HepG2 (cell line): Measurements from ENCODE around the gene COPZ1.

Experiments used
- EP300 ChIP-seq, 3 experiments: sonication (generic) in 1 of 3; formaldehyde crosslinking in 1 of 3; IDR thresholded peaks; 2 replicates each; pipeline versions ENCODE4 v1.5.1 to v1.6.1; 2011 to 2020; ENCODE audit warnings: low read depth in 2 of 3, low read length in 2 of 3, borderline replicate concordance in 1 of 3, improper control_type of control experiment in 1 of 3, mild to moderate bottlenecking in 1 of 3, missing genetic modification reagents in 1 of 3, moderate library complexity in 1 of 3
- NR0B2 ChIP-seq: sonication (generic); formaldehyde crosslinking; IDR thresholded peaks from 2 replicates; pipeline ENCODE4 v1.4.0; 2020; ENCODE audit warnings: mild to moderate bottlenecking, missing genetic modification reagents
- RAD21 ChIP-seq: fragments of 450-650 bp; formaldehyde crosslinking; IDR thresholded peaks from 2 replicates; pipeline ENCODE4 v1.5.0; 2020; ENCODE audit warnings: mild to moderate bottlenecking
- SATB2 ChIP-seq: sonication (generic); formaldehyde crosslinking; IDR thresholded peaks from 2 replicates; pipeline ENCODE4 v1.5.0; 2020; ENCODE audit warnings: missing genetic modification reagents
- ZNF292 ChIP-seq: sonication (generic); formaldehyde crosslinking; IDR thresholded peaks from 2 replicates; pipeline ENCODE4 v1.8.1; 2022; ENCODE audit warnings: mild to moderate bottlenecking, low read depth, missing genetic modification reagents, borderline replicate concordance
- ZNF639 ChIP-seq: conservative IDR thresholded peaks from 2 replicates; pipeline ENCODE4 v1.6.1; 2018; ENCODE audit warnings: missing genetic modification reagents

DNA sequence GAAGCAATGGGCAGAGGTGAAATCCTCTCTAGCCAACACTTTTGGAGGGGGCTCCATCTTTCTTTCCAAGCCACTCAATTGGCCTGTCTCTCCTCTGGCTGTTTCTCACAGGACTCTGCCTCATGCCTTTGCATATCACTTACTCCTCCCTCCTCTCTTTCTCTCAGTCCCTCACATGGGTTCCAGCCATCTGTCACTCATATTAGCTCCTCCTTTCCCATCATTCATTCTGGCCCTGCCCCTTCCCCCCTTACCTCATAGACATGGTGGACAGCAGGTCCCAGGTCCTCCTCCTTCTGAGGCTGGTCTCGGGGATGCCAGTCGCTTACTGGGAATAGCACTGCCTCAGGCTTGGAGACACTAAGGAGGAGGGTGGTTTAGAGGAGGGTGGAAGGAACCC is 76.2 kb downstream of the COPZ1 start:
- TF ChIP-seq ZNF292 (CRISPR knock-in tag) (no peak), NR0B2 (no peak), SATB2 (CRISPR knock-in tag) (no peak), EP300 (IDR thresholded peaks at IDR 0.05; ENCODE audit: low read depth in 2 of 2, low read length in 2 of 2) (no peak), EP300 (CRISPR knock-in tag; IDR thresholded peaks at IDR 0.05; ENCODE audit: borderline replicate concordance) (no peak), RAD21 (CRISPR knock-in tag) (no peak), ZNF639 (CRISPR knock-in tag) (no peak)
